ENCODE data around the gene MED16. TPM values are rescaled to one million over a fixed set of nuclear protein-coding genes. Genes with fewer than 3 reads are reported as not detected.
"Not testable (repeated sequence)": the region's sequence is repeated elsewhere in the genome, so short reads cannot be mapped to it uniquely, and the experiment has no call there.

MED16 gene
- total RNA-seq, 2 experiments from 2014 or later: 19.1 to 54.3 TPM

- BruUV-seq (replicated peaks): no TSS peak
- DNase-seq (ENCODE audit: low spot score): no peak
- Histone ChIP-seq H3K36me3 (ENCODE audit: insufficient read depth, low read length) (peaks cover 33% of the 10 kb centered on the region), H3K9me3 (ENCODE audit: low read length) (no peaks in the 10 kb centered on the region), H3K4me2 (ENCODE audit: low read length) (no peak overlapping the region), H4K20me1 (ENCODE audit: insufficient read depth, low read length) (no peaks in the 10 kb centered on the region), H3K27ac (ENCODE audit: low read depth, low read length, poor library complexity, severe bottlenecking) (no peak overlapping the region), H2AFZ (ENCODE audit: low read length) (no peak overlapping the region), H3K9me2 (ENCODE audit: insufficient read depth, low read length) (no peaks in the 10 kb centered on the region), H3K4me1 (ENCODE audit: insufficient read depth, low read length, poor library complexity, severe bottlenecking) (no peaks in the 10 kb centered on the region), H3K4me3 (ENCODE audit: low read depth, low read length, poor library complexity, severe bottlenecking) (no peak overlapping the region), H3K79me2 (ENCODE audit: insufficient read depth, low read depth, low read length) (no peaks in the 10 kb centered on the region)
- intact Hi-C loops (cut with micrococcal nuclease; ENCODE audit: unreplicated experiment): no loop called here
- TF ChIP-seq EZH2phosphoT487 (IDR thresholded peaks at IDR 0.05; ENCODE audit: borderline replicate concordance, low read depth, low read length) (no peak), CTCF (conservative IDR thresholded peaks at IDR 0.05; ENCODE audit: low read length) (no peak)
- ChIA-PET CTCF (ENCODE audit: unreplicated experiment) (no interaction called here), POLR2A (interaction anchor here (0.7 kb wide), 1 partner anchor 119 kb away, joined by 3 read pairs; no protein-coding TSS in a partner anchor)
These were observed 11.5 kb downstream of the MED16 start for GRCh38 chr19:881385-882071.

- H3K36me3 ChIP-seq (ENCODE audit: insufficient read depth, low read length): peaks cover 36% of the 10 kb centered on the region
- H2AFZ ChIP-seq (ENCODE audit: low read length): no peak overlapping the region
- H3K27ac ChIP-seq (ENCODE audit: low read depth, low read length, poor library complexity, severe bottlenecking): no peak overlapping the region
- ChIA-PET POLR2A (interaction anchor here (1.2 kb wide), 1 partner anchor 14 kb away, joined by 3 read pairs; the partner anchor contains the start of gene RNU6-9), CTCF (ENCODE audit: unreplicated experiment) (interaction anchor here (0.6 kb wide), 1 partner anchor 250 kb away, joined by 3 read pairs; no protein-coding TSS in a partner anchor)
- no peaks in the 10 kb centered on the region for H4K20me1 ChIP-seq (ENCODE audit: insufficient read depth, low read length)
- no peak overlapping the region for H3K4me3 ChIP-seq (ENCODE audit: low read depth, low read length, poor library complexity, severe bottlenecking)
- TF ChIP-seq EZH2phosphoT487 (IDR thresholded peaks at IDR 0.05; ENCODE audit: borderline replicate concordance, low read depth, low read length): no peak
- TF ChIP-seq CTCF (conservative IDR thresholded peaks at IDR 0.05; ENCODE audit: low read length): no peak
- intact Hi-C loops (cut with micrococcal nuclease; ENCODE audit: unreplicated experiment): no loop called here
- no peak overlapping the region for H3K4me2 ChIP-seq (ENCODE audit: low read length)
- DNase-seq (ENCODE audit: low spot score): no peak
- H3K4me1 ChIP-seq (ENCODE audit: insufficient read depth, low read length, poor library complexity, severe bottlenecking): no peaks in the 10 kb centered on the region
- no peaks in the 10 kb centered on the region for H3K9me2 ChIP-seq (ENCODE audit: insufficient read depth, low read length)
- H3K79me2 ChIP-seq (ENCODE audit: insufficient read depth, low read depth, low read length): no peaks in the 10 kb centered on the region
- H3K9me3 ChIP-seq (ENCODE audit: low read length): no peaks in the 10 kb centered on the region
- no TSS peak for BruUV-seq (replicated peaks)
These were observed 13.1 kb downstream of the MED16 start for GRCh38 chr19:879711-880438.

- POLR2A ChIA-PET: interaction anchor here (1.2 kb wide), 1 partner anchor 15 kb away, joined by 3 read pairs; the partner anchor contains the start of gene RNU6-9
- H3K9me3 ChIP-seq (ENCODE audit: low read length); H3K4me2 ChIP-seq (ENCODE audit: low read length); H3K79me2 ChIP-seq (ENCODE audit: insufficient read depth, low read depth, low read length); H3K27ac ChIP-seq (ENCODE audit: low read depth, low read length, poor library complexity, severe bottlenecking); H2AFZ ChIP-seq (ENCODE audit: low read length); DNase-seq (ENCODE audit: low spot score); BruUV-seq (replicated peaks); H3K9me2 ChIP-seq (ENCODE audit: insufficient read depth, low read length); intact Hi-C loops (cut with micrococcal nuclease; ENCODE audit: unreplicated experiment); H3K4me3 ChIP-seq (ENCODE audit: low read depth, low read length, poor library complexity, severe bottlenecking); H3K4me1 ChIP-seq (ENCODE audit: insufficient read depth, low read length, poor library complexity, severe bottlenecking); H4K20me1 ChIP-seq (ENCODE audit: insufficient read depth, low read length): not testable (repeated sequence)
- CTCF ChIA-PET (ENCODE audit: unreplicated experiment): interaction anchor here (0.5 to 0.6 kb wide), 2 partner anchors 48 to 249 kb away, joined by 3 to 6 read pairs; no protein-coding TSS in a partner anchor
- H3K36me3 ChIP-seq (ENCODE audit: insufficient read depth, low read length): peaks cover 41% of the 10 kb centered on the region
These were observed 14.0 kb downstream of the MED16 start for GRCh38 chr19:878751-879561.

GRCh38 chr19:877992-878660 lies 14.9 kb downstream of the MED16 start:
- H3K79me2 ChIP-seq (ENCODE audit: insufficient read depth, low read depth, low read length); H3K9me3 ChIP-seq (ENCODE audit: low read length); H3K4me1 ChIP-seq (ENCODE audit: insufficient read depth, low read length, poor library complexity, severe bottlenecking); DNase-seq (ENCODE audit: low spot score); H2AFZ ChIP-seq (ENCODE audit: low read length); CTCF ChIA-PET (ENCODE audit: unreplicated experiment); H3K4me3 ChIP-seq (ENCODE audit: low read depth, low read length, poor library complexity, severe bottlenecking); BruUV-seq (replicated peaks); H4K20me1 ChIP-seq (ENCODE audit: insufficient read depth, low read length); H3K9me2 ChIP-seq (ENCODE audit: insufficient read depth, low read length); H3K4me2 ChIP-seq (ENCODE audit: low read length); H3K27ac ChIP-seq (ENCODE audit: low read depth, low read length, poor library complexity, severe bottlenecking); intact Hi-C loops (cut with micrococcal nuclease; ENCODE audit: unreplicated experiment): not testable (repeated sequence)
- POLR2A ChIA-PET: interaction anchor here (0.7 kb wide), 1 partner anchor 27 kb away, joined by 6 read pairs; no protein-coding TSS in a partner anchor
- H3K36me3 ChIP-seq (ENCODE audit: insufficient read depth, low read length): peaks cover 33% of the 10 kb centered on the region
